SK-N-SH (cell line): ENCODE results near the gene CTU1. TPM values are rescaled to one million over a fixed set of nuclear protein-coding genes. Genes with fewer than 3 reads are reported as not detected.

Experiments used
- CTCF ChIA-PET: fragments of 300-600, 350-600 bp; formaldehyde crosslinking; extraction: SDS; loops from one replicate; lab custom pipeline; 2021; lab: Yijun Ruan, JAX
- POLR2A ChIA-PET: fragments of 350-600 bp; sonication (Branson Sonifier 250); formaldehyde crosslinking; extraction: SDS; loops from one replicate; lab custom pipeline; 2020; ENCODE audit warnings: antibody characterized with exemption, inconsistent platforms; lab: Yijun Ruan, JAX
- DNase-seq: peaks from one replicate; pipeline ENCODE4 v3.0.0; 2012
- H2AFZ ChIP-seq: fragments of 200-600 bp; sonication (generic); 2 replicates; pipeline ENCODE4 v1.8.1; 2016; ENCODE audit warnings: antibody characterized with exemption, mild to moderate bottlenecking, low read depth
- H3F3A ChIP-seq: fragments of 200-600 bp; sonication (generic); replicated peaks from 2 replicates; pipeline ENCODE3; 2016; ENCODE audit warnings: antibody characterized with exemption, mild to moderate bottlenecking; ENCODE audit not compliant: insufficient read depth
- H3K27ac ChIP-seq, 2 experiments: fragments of 200-500 bp in 1 of 2; fragments of 200-600 bp in 1 of 2; sonication (Bioruptor generic) in 1 of 2; sonication (generic), shearing (Covaris generic) in 1 of 2; 2 replicates each; pipeline versions ENCODE4 v1.5.1 to v1.6.1; 2014 to 2016; ENCODE audit warnings: low read depth in 2 of 2, inconsistent platforms in 1 of 2, low read length in 1 of 2, mild to moderate bottlenecking in 1 of 2, mixed read lengths in 1 of 2
- H3K27me3 ChIP-seq: fragments of 200-600 bp; sonication (generic), shearing (Covaris generic); 2 replicates; pipeline ENCODE4 v1.6.1; 2016; ENCODE audit warnings: mixed run types; ENCODE audit not compliant: insufficient read depth
- H3K36me3 ChIP-seq, 2 experiments: fragments of 200-500 bp in 1 of 2; fragments of 200-600 bp in 1 of 2; sonication (Bioruptor generic) in 1 of 2; sonication (generic) in 1 of 2; replicated peaks in 1 of 2; 2 replicates each; pipeline versions ENCODE3 to v1.5.1; 2014 to 2016; ENCODE audit warnings: low read length in 1 of 2, mild to moderate bottlenecking in 1 of 2; ENCODE audit not compliant: insufficient read depth in 2 of 2, control insufficient read depth in 1 of 2
- H3K4me1 ChIP-seq, 2 experiments: fragments of 200-500 bp in 1 of 2; fragments of 200-600 bp in 1 of 2; sonication (Bioruptor generic) in 1 of 2; sonication (generic), shearing (Covaris generic) in 1 of 2; 2 replicates each; pipeline versions ENCODE4 v1.5.1 to v1.6.1; 2014 to 2016; ENCODE audit warnings: low read depth in 1 of 2, low read length in 1 of 2, mixed run types in 1 of 2; ENCODE audit not compliant: insufficient read depth in 2 of 2, control insufficient read depth in 1 of 2
- H3K4me2 ChIP-seq: fragments of 200-600 bp; sonication (generic), shearing (Covaris generic); 2 replicates; pipeline ENCODE4 v1.6.1; 2017; ENCODE audit warnings: mixed run types
- H3K4me3 ChIP-seq, 2 experiments: fragments of 200-500 bp in 1 of 2; fragments of 200-600 bp in 1 of 2; sonication (Bioruptor generic) in 1 of 2; sonication (generic), shearing (Covaris generic) in 1 of 2; 2 replicates each; pipeline versions ENCODE4 v1.5.1 to v1.8.1; 2014 to 2016; ENCODE audit warnings: low read depth in 2 of 2, inconsistent platforms in 1 of 2, low read length in 1 of 2, mild to moderate bottlenecking in 1 of 2, mixed read lengths in 1 of 2, moderate library complexity in 1 of 2
- H3K79me2 ChIP-seq: fragments of 200-600 bp; sonication (generic); 2 replicates; pipeline ENCODE4 v1.8.1; 2017; ENCODE audit warnings: mild to moderate bottlenecking; ENCODE audit not compliant: insufficient read depth
- H3K9ac ChIP-seq: fragments of 200-600 bp; sonication (generic); 2 replicates; pipeline ENCODE4 v1.6.1; 2017; ENCODE audit warnings: mixed run types
- H3K9me2 ChIP-seq: fragments of 200-600 bp; sonication (generic); 2 replicates; pipeline ENCODE4 v1.6.1; 2017; ENCODE audit warnings: mixed run types
- H3K9me3 ChIP-seq: fragments of 200-600 bp; sonication (generic); 2 replicates; pipeline ENCODE4 v1.6.1; 2017; ENCODE audit warnings: mixed run types, mild to moderate bottlenecking, moderate library complexity
- H4K20me1 ChIP-seq: fragments of 200-600 bp; sonication (generic); 2 replicates; pipeline ENCODE4 v1.6.1; 2017; ENCODE audit warnings: mild to moderate bottlenecking, mixed run types; ENCODE audit not compliant: insufficient read depth
- EP300 ChIP-seq, 2 experiments: IDR thresholded peaks; 2 replicates each; pipeline versions ENCODE4 v1.4.0 to v1.6.1; 2012; ENCODE audit warnings: borderline replicate concordance in 1 of 2, low read depth in 1 of 2, low read length in 1 of 2
- FOSL2 ChIP-seq: IDR thresholded peaks from 2 replicates; pipeline ENCODE4 v1.4.0; 2012; ENCODE audit warnings: low read depth, mild to moderate bottlenecking, moderate library complexity, borderline replicate concordance
- GABPA ChIP-seq: IDR thresholded peaks from 2 replicates; pipeline ENCODE4 v1.4.0; 2012; ENCODE audit warnings: low read depth, mild to moderate bottlenecking
- JUND ChIP-seq: IDR thresholded peaks from 2 replicates; pipeline ENCODE4 v1.4.0; 2012
- MEF2A ChIP-seq: IDR thresholded peaks from 2 replicates; pipeline ENCODE4 v1.4.0; 2012; ENCODE audit warnings: low read depth, borderline replicate concordance
- PBX3 ChIP-seq: IDR thresholded peaks from 2 replicates; pipeline ENCODE4; 2012
- RAD21 ChIP-seq: IDR thresholded peaks from 2 replicates; pipeline ENCODE4 v1.6.1; 2012; ENCODE audit warnings: mild to moderate bottlenecking, low read length
- RCOR1 ChIP-seq: fragments of 150-350 bp; IDR thresholded peaks from 2 replicates; pipeline ENCODE4 v1.6.1; 2017; ENCODE audit warnings: antibody characterized with exemption, low read length
- REST ChIP-seq: IDR thresholded peaks from 2 replicates; pipeline ENCODE4 v1.6.1; 2012; ENCODE audit warnings: mild to moderate bottlenecking, low read depth, low read length, moderate library complexity
- RFX5 ChIP-seq: IDR thresholded peaks from 2 replicates; pipeline ENCODE4 v1.6.1; 2012; ENCODE audit warnings: mild to moderate bottlenecking, improper control_type of control experiment, low read length
- TAF1 ChIP-seq: IDR thresholded peaks from 2 replicates; pipeline ENCODE4 v1.6.1; 2012; ENCODE audit warnings: low read depth, mild to moderate bottlenecking, low read length, moderate library complexity, borderline replicate concordance
- TCF12 ChIP-seq: IDR thresholded peaks from 2 replicates; pipeline ENCODE4 v1.4.0; 2012
- TEAD4 ChIP-seq: IDR thresholded peaks from 2 replicates; pipeline ENCODE4 v1.4.0; 2012; ENCODE audit warnings: mild to moderate bottlenecking, borderline replicate concordance; ENCODE audit not compliant: insufficient read depth
- USF1 ChIP-seq: IDR thresholded peaks from 2 replicates; pipeline ENCODE4 v1.4.0; 2012; ENCODE audit warnings: low read depth, borderline replicate concordance
- YY1 ChIP-seq: IDR thresholded peaks from 2 replicates; pipeline ENCODE4 v1.4.0; 2012; ENCODE audit warnings: low read depth, mild to moderate bottlenecking
- ZBTB33 ChIP-seq: IDR thresholded peaks from 2 replicates; pipeline ENCODE4 v1.4.0; 2012; ENCODE audit warnings: low read depth, borderline replicate concordance
- WGBS: methylation state at CpG from one replicate; pipeline ENCODE4 v1.1.6; 2017; ENCODE audit warnings: low lambda C conversion rate; 5-methylcytosine and 5-hydroxymethylcytosine counted together
- polyA plus RNA-seq, 3 experiments: library from polyadenylated mRNA; depleted of rRNA; stranded (reverse); fragments of >200 nt; gene quantifications; 2 replicates each; pipeline ENCODE4 v1.2.3, GENCODE V29; 2012

Gene CTU1
- polyA plus RNA-seq, 1 of the 3 experiments (the other 2 are of a cell fraction) = 8.8 TPM

GRCh38 chr19:51060973-51061372 lies 47.2 kb downstream of the CTU1 start:
- H3K4me2 ChIP-seq = no peak overlapping the region
- TF ChIP-seq JUND = no peak
- TF ChIP-seq TEAD4 = no peak
- TF ChIP-seq RCOR1 = no peak
- TF ChIP-seq RAD21 = no peak
- no peak for TF ChIP-seq FOSL2
- TF ChIP-seq RFX5 = no peak
- no peak for TF ChIP-seq PBX3
- no peak for TF ChIP-seq GABPA
- no peak for TF ChIP-seq ZBTB33
- no peak for TF ChIP-seq TCF12
- TF ChIP-seq REST = no peak
- no peak for TF ChIP-seq YY1
- no peak for TF ChIP-seq TAF1
- TF ChIP-seq EP300 (IDR thresholded peaks at IDR 0.05; ENCODE audit: borderline replicate concordance in 1 of 2, low read depth in 1 of 2, low read length in 1 of 2) = no peak
- no peak for TF ChIP-seq MEF2A
- no peak for TF ChIP-seq USF1
- H3K79me2 ChIP-seq = no peaks in the 10 kb centered on the region
- no peak overlapping the region for H3K4me3 ChIP-seq
- POLR2A ChIA-PET = no interaction called here
- no peak overlapping the region for H2AFZ ChIP-seq
- CTCF ChIA-PET = no interaction called here
- no peaks in the 10 kb centered on the region for H3K9me3 ChIP-seq
- DNase-seq = no peak
- no peaks in the 10 kb centered on the region for H3K9me2 ChIP-seq
- no peaks in the 10 kb centered on the region for H3K4me1 ChIP-seq
- WGBS = 0% methylated on average over 1 of the region's 1 CpG
- H3K36me3 ChIP-seq = no peaks in the 10 kb centered on the region
- H4K20me1 ChIP-seq = no peaks in the 10 kb centered on the region
- H3F3A ChIP-seq = no peaks in the 10 kb centered on the region
- H3K27ac ChIP-seq = no peak overlapping the region
- H3K27me3 ChIP-seq = peaks cover 39% of the 10 kb centered on the region; the same call in 1 of the 2 replicates
- H3K9ac ChIP-seq = no peak overlapping the region
